Fibroblast of pulmonary artery (primary cell): Measurements from ENCODE around the gene NR3C2.

ENCODE experiments used
- DNase-seq: peaks from one replicate; pipeline ENCODE4 v3.0.0-alpha.2; 2010; ENCODE audit warnings: low read depth
- H3K4me3 ChIP-seq: replicated peaks from 2 replicates; pipeline ENCODE4 v1.5.1; 2011; ENCODE audit warnings: low read depth, mild to moderate bottlenecking, control low read depth, low read length, moderate library complexity
- TF ChIP-seq, protein P1 (sequence below): IDR thresholded peaks from 2 replicates; pipeline ENCODE4 v1.5.1; 2011; ENCODE audit warnings: mild to moderate bottlenecking, control low read depth, low read length, inconsistent platforms; ENCODE audit errors: missing control alignments

The NR3C2 gene

GRCh38 chr4:148061141-148061481 is 381.1 kb downstream of the NR3C2 start:
- no peak overlapping the region for H3K4me3 ChIP-seq

GRCh38 chr4:148060264-148061140 is 381.7 kb downstream of the NR3C2 start:
- no peak overlapping the region for H3K4me3 ChIP-seq
- no peak for DNase-seq
- TF ChIP-seq, protein P1, sequence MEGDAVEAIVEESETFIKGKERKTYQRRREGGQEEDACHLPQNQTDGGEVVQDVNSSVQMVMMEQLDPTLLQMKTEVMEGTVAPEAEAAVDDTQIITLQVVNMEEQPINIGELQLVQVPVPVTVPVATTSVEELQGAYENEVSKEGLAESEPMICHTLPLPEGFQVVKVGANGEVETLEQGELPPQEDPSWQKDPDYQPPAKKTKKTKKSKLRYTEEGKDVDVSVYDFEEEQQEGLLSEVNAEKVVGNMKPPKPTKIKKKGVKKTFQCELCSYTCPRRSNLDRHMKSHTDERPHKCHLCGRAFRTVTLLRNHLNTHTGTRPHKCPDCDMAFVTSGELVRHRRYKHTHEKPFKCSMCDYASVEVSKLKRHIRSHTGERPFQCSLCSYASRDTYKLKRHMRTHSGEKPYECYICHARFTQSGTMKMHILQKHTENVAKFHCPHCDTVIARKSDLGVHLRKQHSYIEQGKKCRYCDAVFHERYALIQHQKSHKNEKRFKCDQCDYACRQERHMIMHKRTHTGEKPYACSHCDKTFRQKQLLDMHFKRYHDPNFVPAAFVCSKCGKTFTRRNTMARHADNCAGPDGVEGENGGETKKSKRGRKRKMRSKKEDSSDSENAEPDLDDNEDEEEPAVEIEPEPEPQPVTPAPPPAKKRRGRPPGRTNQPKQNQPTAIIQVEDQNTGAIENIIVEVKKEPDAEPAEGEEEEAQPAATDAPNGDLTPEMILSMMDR = no peak

More at GRCh38 chr4:148061141-148061481, 381.1 kb downstream of the NR3C2 start:
- TF ChIP-seq, protein P1 = no peak
- no peak for DNase-seq

- no peak for DNase-seq
- H3K4me3 ChIP-seq = no peak overlapping the region
- TF ChIP-seq, protein P1 = no peak
These were observed 382.5 kb downstream of the NR3C2 start for GRCh38 chr4:148059617-148060180.

GRCh38 chr4:148057984-148058859 is 384.0 kb downstream of the NR3C2 start:
- no peak for DNase-seq

GRCh38 chr4:148057516-148057915 is 384.7 kb downstream of the NR3C2 start:
- DNase-seq = no peak
- H3K4me3 ChIP-seq = no peak overlapping the region
- TF ChIP-seq, protein P1 = no peak

More at GRCh38 chr4:148057984-148058859, 384.0 kb downstream of the NR3C2 start:
- TF ChIP-seq, protein P1 = no peak
- H3K4me3 ChIP-seq = no peak overlapping the region

- TF ChIP-seq, protein P1 = no peak
- no peak overlapping the region for H3K4me3 ChIP-seq
- peak; percentile 61 for DNase-seq
These were observed 385.3 kb downstream of the NR3C2 start for GRCh38 chr4:148056879-148057278.
